NB4 (cell line): ENCODE measurements around the gene HTRA3.

ENCODE experiments used
- DNase-seq: peaks from one replicate; pipeline ENCODE4 v3.0.0; 2010; ENCODE audit warnings: low read depth
- H3K4me3 ChIP-seq: one replicate; pipeline ENCODE4 v1.5.1; 2011; ENCODE audit warnings: mild to moderate bottlenecking, low read depth, low read length, moderate library complexity
- MYC ChIP-seq: IDR thresholded peaks from 2 replicates; pipeline ENCODE4 v1.6.1; 2011; ENCODE audit warnings: low read depth, low read length
- POLR2A ChIP-seq: IDR thresholded peaks from 2 replicates; pipeline ENCODE4 v1.6.1; 2011; ENCODE audit warnings: mild to moderate bottlenecking; ENCODE audit not compliant: insufficient read length; ENCODE audit errors: extremely low read depth
- TF ChIP-seq, protein P1 (sequence below): IDR thresholded peaks from 2 replicates; pipeline ENCODE4 v1.6.1; 2011; ENCODE audit warnings: low read depth, low read length
- TF ChIP-seq, protein P2 (sequence below): IDR thresholded peaks from one replicate; pipeline ENCODE4 v1.5.1; 2012; ENCODE audit warnings: low read depth, low read length

The HTRA3 gene

DNA sequence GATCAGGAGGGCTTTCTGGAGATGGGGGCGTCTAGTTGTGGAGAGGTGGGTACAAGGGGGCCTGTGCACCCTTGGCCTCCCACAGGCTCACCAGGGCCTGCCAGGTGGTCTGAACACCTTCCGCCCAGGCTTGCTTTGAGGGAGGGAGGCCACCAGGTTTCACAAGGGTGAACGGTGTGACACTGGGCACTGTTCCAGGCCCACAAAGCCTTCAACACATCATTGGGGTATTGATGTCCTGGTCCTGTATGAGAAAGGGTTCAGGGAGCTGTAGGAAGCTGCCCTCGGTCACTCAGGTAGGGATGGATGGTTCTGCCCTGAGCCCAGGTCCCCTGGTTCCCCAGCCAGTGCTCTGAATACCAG is 6.0 kb downstream of the HTRA3 start:
- no peak overlapping the region for H3K4me3 ChIP-seq
- no peak for DNase-seq
- TF ChIP-seq, protein P1, sequence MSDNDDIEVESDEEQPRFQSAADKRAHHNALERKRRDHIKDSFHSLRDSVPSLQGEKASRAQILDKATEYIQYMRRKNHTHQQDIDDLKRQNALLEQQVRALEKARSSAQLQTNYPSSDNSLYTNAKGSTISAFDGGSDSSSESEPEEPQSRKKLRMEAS, result no peak
- no peak for TF ChIP-seq POLR2A
- TF ChIP-seq MYC, result no peak
- TF ChIP-seq, protein P2, sequence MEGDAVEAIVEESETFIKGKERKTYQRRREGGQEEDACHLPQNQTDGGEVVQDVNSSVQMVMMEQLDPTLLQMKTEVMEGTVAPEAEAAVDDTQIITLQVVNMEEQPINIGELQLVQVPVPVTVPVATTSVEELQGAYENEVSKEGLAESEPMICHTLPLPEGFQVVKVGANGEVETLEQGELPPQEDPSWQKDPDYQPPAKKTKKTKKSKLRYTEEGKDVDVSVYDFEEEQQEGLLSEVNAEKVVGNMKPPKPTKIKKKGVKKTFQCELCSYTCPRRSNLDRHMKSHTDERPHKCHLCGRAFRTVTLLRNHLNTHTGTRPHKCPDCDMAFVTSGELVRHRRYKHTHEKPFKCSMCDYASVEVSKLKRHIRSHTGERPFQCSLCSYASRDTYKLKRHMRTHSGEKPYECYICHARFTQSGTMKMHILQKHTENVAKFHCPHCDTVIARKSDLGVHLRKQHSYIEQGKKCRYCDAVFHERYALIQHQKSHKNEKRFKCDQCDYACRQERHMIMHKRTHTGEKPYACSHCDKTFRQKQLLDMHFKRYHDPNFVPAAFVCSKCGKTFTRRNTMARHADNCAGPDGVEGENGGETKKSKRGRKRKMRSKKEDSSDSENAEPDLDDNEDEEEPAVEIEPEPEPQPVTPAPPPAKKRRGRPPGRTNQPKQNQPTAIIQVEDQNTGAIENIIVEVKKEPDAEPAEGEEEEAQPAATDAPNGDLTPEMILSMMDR, result no peak

DNA sequence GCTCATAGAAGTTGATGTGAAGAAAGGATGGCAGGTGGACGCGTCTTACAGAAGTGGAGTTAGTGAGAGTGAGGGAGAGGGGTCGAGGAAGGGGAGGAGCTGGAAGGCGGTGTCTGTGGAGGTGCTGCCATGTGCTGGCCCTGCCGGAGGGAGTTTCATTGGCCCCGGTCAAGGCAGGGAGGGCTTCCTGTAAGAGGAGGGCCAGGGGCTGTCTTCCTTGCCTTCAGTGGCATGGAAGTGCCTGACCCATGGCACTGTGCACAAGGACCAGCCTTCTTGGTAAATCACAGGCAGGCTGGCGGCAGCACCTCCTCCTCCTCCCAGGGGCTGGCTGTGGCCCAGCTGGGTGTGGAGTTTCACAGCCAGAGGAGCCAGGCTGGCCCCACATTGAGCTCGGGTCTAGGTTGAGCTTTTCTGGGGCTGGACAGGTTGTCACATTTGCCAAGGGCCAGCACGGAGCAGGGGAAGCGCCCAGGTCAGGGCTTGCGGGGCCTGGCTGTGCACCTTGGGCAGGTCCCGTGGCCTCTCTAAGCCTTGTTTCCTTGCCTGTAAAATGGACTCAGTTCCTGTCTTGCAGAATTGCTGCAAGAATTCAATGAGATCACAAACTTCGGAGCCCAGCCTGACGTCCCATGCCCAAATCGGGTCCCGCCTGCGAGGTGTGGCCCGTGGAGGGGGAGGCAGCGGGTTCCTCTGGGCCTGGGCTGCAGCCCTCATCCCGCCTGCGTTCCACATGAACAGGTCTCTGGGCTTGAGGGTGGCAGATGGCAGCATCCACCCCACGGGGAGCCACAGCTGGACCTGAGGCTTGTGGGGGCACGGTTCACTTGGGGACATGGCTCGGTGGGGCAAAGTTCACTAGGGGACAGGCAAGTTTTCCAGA is 7.0 kb downstream of the HTRA3 start:
- TF ChIP-seq MYC (no peak), POLR2A (no peak)
- TF ChIP-seq, protein P1, result no peak
- TF ChIP-seq, protein P2, result no peak
- no peak for DNase-seq
- no peak overlapping the region for H3K4me3 ChIP-seq

DNA sequence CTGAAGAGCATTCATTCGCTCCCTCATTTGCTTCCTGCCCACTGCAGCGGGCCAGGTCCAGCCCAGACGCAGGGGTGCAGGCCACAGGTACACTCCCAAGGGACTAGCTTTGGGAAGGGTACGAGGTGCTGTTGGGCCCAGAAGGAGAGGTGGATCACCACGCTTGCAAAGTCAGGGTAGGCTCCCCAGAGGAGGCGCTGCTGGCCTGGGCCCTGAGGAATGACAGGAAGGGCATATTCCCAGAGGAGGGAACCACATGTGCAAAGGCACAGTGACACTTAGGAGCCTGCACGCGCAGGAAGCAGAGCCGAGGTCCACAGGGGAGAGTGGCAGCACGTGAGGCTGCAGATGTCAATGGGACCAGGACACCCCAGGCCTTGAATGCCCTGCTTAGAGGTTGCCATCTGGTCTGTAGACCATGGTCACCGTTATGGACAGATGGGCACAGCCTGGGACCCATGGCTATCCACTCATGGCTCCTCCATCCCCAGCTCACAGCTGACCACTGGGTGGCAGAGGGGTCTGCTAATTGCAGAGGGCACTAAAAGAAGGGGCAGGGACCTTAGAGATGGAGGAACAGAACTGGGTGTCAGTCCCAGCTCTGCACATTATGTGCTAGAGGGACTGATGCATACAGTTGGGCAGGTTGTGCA is 7.9 kb downstream of the HTRA3 start:
- TF ChIP-seq, protein P2, result no peak
- TF ChIP-seq, protein P1, result 0 out of 2 replicates have a peak, but pooled peaks have one; percentile 14
- no peak for TF ChIP-seq MYC
- no peak overlapping the region for H3K4me3 ChIP-seq
- no peak for DNase-seq

DNA sequence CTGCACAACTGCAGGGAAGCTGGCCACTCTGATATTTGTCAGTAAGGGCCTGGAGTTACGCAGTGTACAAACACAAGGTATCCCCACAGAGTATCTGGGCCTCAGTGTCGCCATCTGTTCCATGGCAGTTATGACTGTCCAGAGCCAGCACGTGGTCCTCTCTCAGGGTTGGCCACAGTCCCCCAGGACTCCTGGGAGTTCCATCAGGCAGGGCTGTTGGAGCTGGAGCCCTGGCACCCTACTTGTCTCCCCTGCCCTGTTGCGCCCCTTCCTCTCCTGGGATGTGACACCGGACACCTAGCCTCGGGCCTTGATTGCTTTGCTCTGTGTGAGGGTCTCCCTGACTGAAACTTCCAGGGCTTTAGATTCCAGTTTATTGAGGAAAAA is 8.4 kb downstream of the HTRA3 start:
- DNase-seq, result peak; percentile 84
- no peak for TF ChIP-seq MYC
- TF ChIP-seq, protein P1, result peak; percentile 84
- H3K4me3 ChIP-seq, result no peak overlapping the region

DNA sequence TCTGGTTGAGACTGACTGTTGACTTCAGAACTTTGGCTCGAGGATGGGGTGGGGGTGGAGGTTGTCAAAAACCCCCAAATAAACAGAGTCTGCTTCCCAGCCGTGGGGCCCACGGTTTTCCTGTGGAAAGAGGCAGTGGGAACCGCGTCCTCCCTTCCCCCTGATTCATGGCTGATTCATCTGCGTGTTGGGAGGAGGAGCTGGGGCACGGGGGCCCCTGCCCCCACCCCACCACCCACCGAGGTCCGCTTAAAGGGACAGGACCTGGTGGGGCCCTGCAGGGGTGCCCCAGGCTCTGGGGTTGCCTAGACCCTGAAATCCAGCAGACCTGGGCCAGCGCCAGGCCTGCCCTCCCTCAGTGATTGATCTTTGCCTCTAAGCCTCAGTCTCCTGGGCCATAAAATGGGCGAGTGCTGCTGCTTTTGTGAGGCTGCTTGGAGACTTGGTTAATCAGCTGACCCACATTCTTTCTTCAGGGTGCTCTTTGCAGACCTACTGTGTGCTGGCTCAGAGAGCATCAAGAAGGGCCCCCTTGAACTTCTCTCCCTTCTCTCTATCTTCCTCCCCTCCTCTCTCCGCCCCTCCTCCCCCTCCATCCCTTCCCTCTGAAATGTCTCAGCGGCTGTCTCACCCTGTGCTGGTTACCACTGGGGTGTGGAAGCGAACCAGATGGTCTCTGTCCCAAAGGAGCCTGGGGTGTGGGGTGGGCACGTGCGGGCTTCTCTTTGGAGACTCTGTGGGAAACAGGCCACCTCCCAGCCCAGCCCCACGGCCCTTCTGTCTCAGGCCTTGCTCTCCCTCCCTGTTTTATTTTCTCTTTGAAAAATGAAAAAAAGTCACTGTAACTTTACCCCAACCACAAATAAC is 9.1 kb downstream of the HTRA3 start:
- peak overlapping the region; percentile 27 for H3K4me3 ChIP-seq
- DNase-seq, result peak; percentile 91

More for the DNA sequence above, 9.1 kb downstream of the HTRA3 start:
- TF ChIP-seq, protein P1, result peak; percentile 44
- TF ChIP-seq POLR2A, result no peak
- peak; percentile 62 for TF ChIP-seq MYC
- TF ChIP-seq, protein P2, result no peak
